Amniotic stem cell (primary cell): ENCODE results near the gene CEACAM18.

Source experiments
- DNase-seq: peaks from one replicate; lab custom pipeline; 2025; lab: John Stamatoyannopoulos, UW

Gene CEACAM18

GRCh38 chr19:51531349-51532315 is 53.3 kb downstream of the CEACAM18 start, which contains the start of gene SIGLEC6:
SIGLEC6 (minus strand) TSS chr19:51531670; CDS start chr19:51531648, 22 bp downstream.
- DNase-seq, result no peak

- no peak for DNase-seq
These were observed 57.2 kb downstream of the CEACAM18 start for GRCh38 chr19:51535535-51535934.

- DNase-seq, result no peak
These were observed 61.6 kb downstream of the CEACAM18 start for GRCh38 chr19:51539821-51540366.
